B cell (primary cell): Measurements from ENCODE around the gene ADA. TPM values are rescaled to one million over a fixed set of nuclear protein-coding genes. Genes with fewer than 3 reads are reported as not detected.

ENCODE experiments used
- ATAC-seq: fragments of 200-7000 bp; cut with Tn5 transposase; one replicate; pipeline ENCODE4 v1.10.0; 2021; ENCODE audit warnings: low read depth, mild to moderate bottlenecking, moderate number of reproducible peaks, moderate library complexity
- CTCF ChIA-PET: fragments of 350-600 bp; sonication (Branson Sonifier 250); formaldehyde crosslinking; loops from one replicate; lab custom pipeline; 2021; ENCODE audit warnings: antibody characterized with exemption, inconsistent platforms; lab: Charles Lee
- POLR2A ChIA-PET: fragments of 350-600 bp; sonication (Branson Sonifier 250); formaldehyde crosslinking; loops from one replicate; lab custom pipeline; 2021; ENCODE audit warnings: antibody characterized with exemption; lab: Charles Lee
- DNase-seq: peaks from one replicate; pipeline ENCODE4 v3.0.0; 2013
- H2AFZ ChIP-seq: 2 replicates; pipeline ENCODE4 v1.6.1; 2012; ENCODE audit warnings: mild to moderate bottlenecking, low read depth, low read length; ENCODE audit not compliant: insufficient read depth, poor library complexity, severe bottlenecking
- H3K27ac ChIP-seq, 2 donors: 1 replicate in 1 of 2; 2 replicates in 1 of 2; pipeline ENCODE4 v1.5.1; 2012 to 2013; ENCODE audit warnings: low read length in 2 of 2, mild to moderate bottlenecking in 2 of 2, moderate library complexity in 1 of 2
- H3K27me3 ChIP-seq, 4 experiments: fragments of 200-600 bp in 1 of 4; sonication (generic) in 1 of 4; replicated peaks in 1 of 4; 1 replicate in 2 of 4; 2 replicates in 2 of 4; pipeline versions ENCODE4 v1.6.1 to v1.7.0; 2013 to 2016; ENCODE audit warnings: low read length in 3 of 4, mild to moderate bottlenecking in 2 of 4, mixed read lengths in 1 of 4, moderate library complexity in 1 of 4; ENCODE audit not compliant: insufficient read depth in 4 of 4, control insufficient read depth in 3 of 4; ENCODE audit errors: control extremely low read depth in 1 of 4
- H3K36me3 ChIP-seq, 2 experiments: replicated peaks in 1 of 2; 1 replicate in 1 of 2; 2 replicates in 1 of 2; pipeline versions ENCODE4 v1.6.1 to v1.7.1; 2013; ENCODE audit warnings: low read length in 1 of 2; ENCODE audit not compliant: insufficient read depth in 2 of 2, control insufficient read depth in 1 of 2; ENCODE audit errors: control extremely low read depth in 1 of 2, extremely low read depth in 1 of 2
- H3K4me1 ChIP-seq, 2 donors: fragments of 200-600 bp in 1 of 2; sonication (generic) in 1 of 2; 1 replicate in 1 of 2; 2 replicates in 1 of 2; pipeline versions ENCODE4 v1.5.1 to v1.6.1; 2013 to 2017; ENCODE audit warnings: low read length in 2 of 2; ENCODE audit not compliant: control insufficient read depth in 2 of 2, insufficient read depth in 2 of 2
- H3K4me2 ChIP-seq: replicated peaks from 2 replicates; pipeline ENCODE3; 2012; ENCODE audit warnings: mild to moderate bottlenecking, low read depth, low read length; ENCODE audit not compliant: poor library complexity, severe bottlenecking
- H3K4me3 ChIP-seq, 5 experiments: fragments of 200-600 bp in 1 of 5; sonication (generic) in 1 of 5; 1 replicate in 3 of 5; 2 replicates in 2 of 5; pipeline versions ENCODE4 v1.5.1 to v1.7.0; 2011 to 2016; ENCODE audit warnings: low read length in 4 of 5, mild to moderate bottlenecking in 4 of 5, low read depth in 2 of 5, control low read depth in 1 of 5, moderate library complexity in 1 of 5; ENCODE audit not compliant: insufficient read depth in 1 of 5; ENCODE audit errors: control extremely low read depth in 1 of 5, extremely low read depth in 1 of 5
- H3K79me2 ChIP-seq: fragments of 200-600 bp; sonication (generic); one replicate; pipeline ENCODE4 v1.6.0; 2016; ENCODE audit warnings: low read length; ENCODE audit not compliant: control insufficient read depth, insufficient read depth
- H3K9ac ChIP-seq: fragments of 200-600 bp; sonication (generic); 2 replicates; pipeline ENCODE4 v1.6.1; 2017; ENCODE audit warnings: mild to moderate bottlenecking, low read length, moderate library complexity
- H3K9me3 ChIP-seq, 3 donors: one replicate each; pipeline versions ENCODE4 v1.6.1 to v1.7.1; 2013; ENCODE audit warnings: low read length in 2 of 3; ENCODE audit not compliant: control insufficient read depth in 2 of 3, insufficient read depth in 1 of 3; ENCODE audit errors: control extremely low read depth in 1 of 3
- H4K20me1 ChIP-seq: 2 replicates; pipeline ENCODE4 v1.6.0; 2012; ENCODE audit warnings: mild to moderate bottlenecking, low read length; ENCODE audit not compliant: insufficient read depth, control insufficient read depth, poor library complexity, severe bottlenecking
- H3K27ac Mint-ChIP-seq: one replicate; pipeline ENCODE4 v1.8.0; 2021; ENCODE audit warnings: mixed read lengths
- H3K27me3 Mint-ChIP-seq: one replicate; pipeline ENCODE4 v1.8.0; 2021; ENCODE audit warnings: mixed read lengths
- H3K4me1 Mint-ChIP-seq: one replicate; pipeline ENCODE4 v1.8.0; 2021; ENCODE audit warnings: mixed read lengths
- H3K4me3 Mint-ChIP-seq: one replicate; pipeline ENCODE4 v1.8.0; 2021; ENCODE audit warnings: mixed read lengths
- H3K9me3 Mint-ChIP-seq: one replicate; pipeline ENCODE4 v1.8.0; 2022; ENCODE audit warnings: mixed read lengths; ENCODE audit not compliant: insufficient read depth
- EZH2 ChIP-seq: IDR thresholded peaks from 2 replicates; pipeline ENCODE4 v1.6.1; 2012; ENCODE audit warnings: borderline replicate concordance, low read depth, mild to moderate bottlenecking, moderate library complexity, low read length; ENCODE audit not compliant: insufficient read depth, poor library complexity, severe bottlenecking
- WGBS: methylation state at CpG from one replicate; pipeline ENCODE4 v1.1.5; 2013; ENCODE audit warnings: missing lambda C conversion rate; ENCODE audit not compliant: insufficient coverage; 5-methylcytosine and 5-hydroxymethylcytosine counted together
- intact Hi-C: fragments of 100-400 bp; cut with micrococcal nuclease; formaldehyde crosslinking; loops from one replicate; pipeline ENCODE4 v1.10.0; 2022
- polyA plus RNA-seq: library from polyadenylated mRNA; depleted of rRNA; stranded (reverse); fragments of >200 nt; gene quantifications from 2 replicates; pipeline ENCODE4 v1.2.3, GENCODE V29; 2012
- total RNA-seq, 2 donors: library from RNA; stranded (reverse); fragments of 120-200 nt in 1 of 2; gene quantifications; 1 replicate in 1 of 2; 2 replicates in 1 of 2; pipeline versions ENCODE4 v1.2.3 to v1.2.4, GENCODE V29; 2013 to 2022
- TF ChIP-seq, protein P1 (sequence below): fragments of 200-600 bp; IDR thresholded peaks from one replicate; pipeline ENCODE4 v1.8.0; 2022; ENCODE audit warnings: antibody characterized with exemption, mild to moderate bottlenecking

The ADA gene
- total and polyA plus RNA-seq, 2 donors (not counting 1 experiment from before 2014, with no cell fraction given), result 10.0 to 34.2 TPM

DNA sequence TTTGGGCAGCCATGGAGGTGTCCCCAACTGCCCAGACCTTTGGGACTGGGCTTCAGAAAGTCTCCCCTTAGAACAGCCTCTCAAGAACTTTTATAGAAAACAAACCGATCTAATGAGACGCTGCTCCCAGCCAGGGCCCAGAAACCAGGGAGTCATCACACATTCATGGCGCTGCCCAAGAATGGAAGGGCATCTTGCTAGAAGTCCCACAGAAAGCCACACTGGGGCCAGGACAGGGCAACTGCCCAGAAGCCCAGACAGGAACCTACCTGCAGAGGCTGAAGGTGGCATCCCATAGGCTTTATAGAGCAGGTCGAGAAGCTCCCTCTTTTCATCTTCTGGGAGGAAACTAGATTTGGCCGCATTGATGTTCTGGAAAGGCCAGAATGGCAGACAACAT is 31.5 kb downstream of the ADA start:
- H3K27ac ChIP-seq, result peak overlapping the region in 1 of 2 donors; percentile 20
- CTCF ChIA-PET, result interaction anchor here (1.6 to 2.2 kb wide), 2 partner anchors 10 to 44 kb away, joined by 7 to 9 read pairs; no protein-coding TSS in a partner anchor
- Mint-ChIP-seq H3K4me1 (peaks cover 39% of the 10 kb centered on the region), H3K9me3 (no peaks in the 10 kb centered on the region), H3K4me3 (no peak overlapping the region), H3K27me3 (no peaks in the 10 kb centered on the region), H3K27ac (peak overlapping the region; percentile 71)
- peaks cover 6 to 27% of the 10 kb centered on the region in 2 donors for H3K4me1 ChIP-seq
- DNase-seq, result no peak
- no peak for ATAC-seq
- POLR2A ChIA-PET, result no interaction called here
- no peak overlapping the region for H3K4me2 ChIP-seq
- TF ChIP-seq EZH2, result no peak
- TF ChIP-seq, protein P1, sequence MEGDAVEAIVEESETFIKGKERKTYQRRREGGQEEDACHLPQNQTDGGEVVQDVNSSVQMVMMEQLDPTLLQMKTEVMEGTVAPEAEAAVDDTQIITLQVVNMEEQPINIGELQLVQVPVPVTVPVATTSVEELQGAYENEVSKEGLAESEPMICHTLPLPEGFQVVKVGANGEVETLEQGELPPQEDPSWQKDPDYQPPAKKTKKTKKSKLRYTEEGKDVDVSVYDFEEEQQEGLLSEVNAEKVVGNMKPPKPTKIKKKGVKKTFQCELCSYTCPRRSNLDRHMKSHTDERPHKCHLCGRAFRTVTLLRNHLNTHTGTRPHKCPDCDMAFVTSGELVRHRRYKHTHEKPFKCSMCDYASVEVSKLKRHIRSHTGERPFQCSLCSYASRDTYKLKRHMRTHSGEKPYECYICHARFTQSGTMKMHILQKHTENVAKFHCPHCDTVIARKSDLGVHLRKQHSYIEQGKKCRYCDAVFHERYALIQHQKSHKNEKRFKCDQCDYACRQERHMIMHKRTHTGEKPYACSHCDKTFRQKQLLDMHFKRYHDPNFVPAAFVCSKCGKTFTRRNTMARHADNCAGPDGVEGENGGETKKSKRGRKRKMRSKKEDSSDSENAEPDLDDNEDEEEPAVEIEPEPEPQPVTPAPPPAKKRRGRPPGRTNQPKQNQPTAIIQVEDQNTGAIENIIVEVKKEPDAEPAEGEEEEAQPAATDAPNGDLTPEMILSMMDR, result no peak
- H3K79me2 ChIP-seq, result peaks cover 21% of the 10 kb centered on the region
- peaks cover 18% of the 10 kb centered on the region for H4K20me1 ChIP-seq
- 99% methylated on average over 5 of the region's 5 CpGs for WGBS
- no peaks in the 10 kb centered on the region for H3K27me3 ChIP-seq
- H3K36me3 ChIP-seq, result peaks cover 0 to 59% of the 10 kb centered on the region in 2 experiments
- intact Hi-C loops, result no loop called here
- H3K9ac ChIP-seq, result no peak overlapping the region
- H3K9me3 ChIP-seq, result peaks cover 0 to 11% (median 7%) of the 10 kb centered on the region in 3 donors
- H3K4me3 ChIP-seq, result no peak overlapping the region
- no peak overlapping the region for H2AFZ ChIP-seq

DNA sequence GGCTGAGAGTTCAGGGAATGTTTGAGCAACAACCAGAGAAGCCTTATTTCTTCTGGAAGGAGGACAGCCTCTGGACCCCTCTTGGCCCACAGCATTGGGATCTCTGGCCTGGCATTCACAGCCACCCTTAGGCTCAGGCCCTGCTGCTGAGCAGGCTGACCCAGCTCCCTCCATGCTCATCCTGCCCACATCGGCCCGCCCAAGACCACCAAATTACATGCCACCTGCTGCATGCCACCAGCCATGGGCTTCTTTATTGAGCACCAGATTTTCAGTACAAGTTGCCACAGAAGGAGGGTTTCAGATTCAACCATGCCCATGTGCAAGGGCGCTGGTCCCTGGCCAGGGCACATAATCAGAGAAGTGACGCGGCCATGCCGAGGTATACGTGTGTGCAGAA is 32.2 kb downstream of the ADA start:
- Histone ChIP-seq H3K9ac (no peak overlapping the region), H3K36me3 (peaks cover 0 to 66% of the 10 kb centered on the region in 2 experiments), H4K20me1 (peaks cover 26% of the 10 kb centered on the region), H3K9me3 (peaks cover 0 to 11% (median 7%) of the 10 kb centered on the region in 3 donors), H3K79me2 (peaks cover 28% of the 10 kb centered on the region), H3K4me3 (no peak overlapping the region), H3K4me2 (no peak overlapping the region), H3K27me3 (no peaks in the 10 kb centered on the region), H3K4me1 (peaks cover 10 to 33% of the 10 kb centered on the region in 2 donors), H3K27ac (peak overlapping the region in 1 of 2 donors; percentile 74), H2AFZ (no peak overlapping the region)
- ChIA-PET CTCF (interaction anchor here (0.7 to 2.7 kb wide), 6 partner anchors 9 to 271 kb away, joined by 3 to 17 read pairs (median 3); partner anchors contain the start of gene SERINC3), POLR2A (no interaction called here)
- H3K4me1 Mint-ChIP-seq, result peaks cover 44% of the 10 kb centered on the region
- H3K9me3 Mint-ChIP-seq, result no peaks in the 10 kb centered on the region
- peak overlapping the region; percentile 62 for H3K27ac Mint-ChIP-seq
- DNase-seq (no peak), ATAC-seq (no peak)
- no peaks in the 10 kb centered on the region for H3K27me3 Mint-ChIP-seq
- intact Hi-C loops, result no loop called here
- no peak for TF ChIP-seq EZH2
- TF ChIP-seq, protein P1, result no peak
- WGBS, result 98% methylated on average over 7 of the region's 7 CpGs
- H3K4me3 Mint-ChIP-seq, result no peak overlapping the region
